HK-2 (cell line): ENCODE results near the gene STAB1.

Experiments
- DNase-seq: peaks from one replicate; pipeline ENCODE4 v3.0.0-alpha.2; 2018; ENCODE audit not compliant: unreplicated experiment

STAB1 gene

DNA sequence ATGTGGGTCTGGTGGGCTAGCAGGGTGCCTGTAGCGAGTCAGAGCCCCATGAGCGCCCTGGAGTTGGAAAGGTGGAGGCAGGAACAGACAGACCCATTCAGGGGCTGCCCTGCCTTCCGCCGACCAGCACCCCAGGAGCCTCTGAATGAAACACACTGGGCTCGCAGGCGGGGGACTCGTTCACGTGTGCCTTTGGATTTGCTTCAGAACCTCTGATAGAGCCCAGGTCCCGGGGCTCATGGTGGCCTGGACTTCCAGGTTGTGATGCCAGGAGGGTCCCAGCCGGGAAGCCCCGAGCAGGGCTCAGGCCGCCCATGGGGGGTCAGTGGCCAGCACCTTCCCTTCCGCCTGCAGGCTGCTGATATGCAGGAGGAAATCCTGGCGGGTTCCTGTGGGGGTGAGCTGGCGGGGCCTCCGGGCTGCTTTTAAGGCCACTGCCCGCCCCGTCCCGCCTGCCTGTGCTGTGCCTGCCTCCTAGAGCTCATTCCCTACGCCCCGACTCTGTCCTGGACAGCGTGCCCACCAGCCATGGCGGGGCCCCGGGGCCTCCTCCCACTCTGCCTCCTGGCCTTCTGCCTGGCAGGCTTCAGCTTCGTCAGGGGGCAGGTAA lies at the start of gene STAB1:
Gene STAB1, plus strand, starts transcription at position 453 of the 610 bp plus-strand sequence. Its CDS starts 76 bp downstream, at position 529.
- DNase-seq, result no peak

- DNase-seq, result no peak
Measured at GRCh38 chr3:52446042-52446441, 49.1 kb upstream of the STAB1 start.

DNA sequence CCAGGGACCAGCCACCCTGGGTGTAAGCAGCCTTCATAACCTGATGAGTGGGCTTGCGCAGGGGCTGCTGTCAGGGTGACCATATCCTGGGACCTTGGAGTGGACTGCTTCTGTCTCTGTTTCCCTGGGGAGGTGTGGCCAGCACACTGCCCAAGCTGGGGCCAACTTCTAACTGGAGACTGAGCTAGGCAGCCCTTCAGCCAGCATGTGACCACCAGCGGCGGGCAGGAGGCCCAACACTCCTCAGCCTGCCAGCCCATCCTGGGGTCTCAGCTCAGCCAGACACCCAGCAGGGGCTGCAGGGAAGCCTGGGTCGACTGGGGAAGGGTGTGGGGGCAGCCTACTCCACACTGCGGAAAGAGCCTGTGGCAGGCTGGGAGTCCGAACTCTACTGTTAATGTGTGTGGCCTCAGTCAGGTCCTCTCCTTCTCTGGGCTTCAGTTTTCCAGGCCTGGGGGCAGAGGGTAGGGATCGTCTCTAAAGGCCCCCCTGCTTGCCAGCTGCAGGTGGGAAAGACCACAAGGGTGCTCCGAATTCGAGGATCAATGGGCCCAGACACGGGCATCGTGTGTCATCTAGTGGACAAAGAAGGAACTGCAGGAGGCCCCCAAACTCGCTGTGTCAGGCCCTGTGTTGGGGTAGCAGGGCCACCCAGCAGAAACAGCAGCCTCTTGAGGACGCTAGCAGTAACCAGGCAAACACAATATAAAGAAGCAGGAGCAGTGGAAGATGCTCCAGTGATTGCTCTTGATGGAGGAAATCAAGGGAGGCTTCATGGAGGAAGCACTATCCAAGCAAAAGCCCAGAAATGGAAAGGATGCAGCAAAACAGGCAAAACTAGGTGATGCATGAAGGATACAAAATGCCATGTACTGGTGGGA lies 48.3 kb upstream of the STAB1 start:
- peak; percentile 36 for DNase-seq

DNA sequence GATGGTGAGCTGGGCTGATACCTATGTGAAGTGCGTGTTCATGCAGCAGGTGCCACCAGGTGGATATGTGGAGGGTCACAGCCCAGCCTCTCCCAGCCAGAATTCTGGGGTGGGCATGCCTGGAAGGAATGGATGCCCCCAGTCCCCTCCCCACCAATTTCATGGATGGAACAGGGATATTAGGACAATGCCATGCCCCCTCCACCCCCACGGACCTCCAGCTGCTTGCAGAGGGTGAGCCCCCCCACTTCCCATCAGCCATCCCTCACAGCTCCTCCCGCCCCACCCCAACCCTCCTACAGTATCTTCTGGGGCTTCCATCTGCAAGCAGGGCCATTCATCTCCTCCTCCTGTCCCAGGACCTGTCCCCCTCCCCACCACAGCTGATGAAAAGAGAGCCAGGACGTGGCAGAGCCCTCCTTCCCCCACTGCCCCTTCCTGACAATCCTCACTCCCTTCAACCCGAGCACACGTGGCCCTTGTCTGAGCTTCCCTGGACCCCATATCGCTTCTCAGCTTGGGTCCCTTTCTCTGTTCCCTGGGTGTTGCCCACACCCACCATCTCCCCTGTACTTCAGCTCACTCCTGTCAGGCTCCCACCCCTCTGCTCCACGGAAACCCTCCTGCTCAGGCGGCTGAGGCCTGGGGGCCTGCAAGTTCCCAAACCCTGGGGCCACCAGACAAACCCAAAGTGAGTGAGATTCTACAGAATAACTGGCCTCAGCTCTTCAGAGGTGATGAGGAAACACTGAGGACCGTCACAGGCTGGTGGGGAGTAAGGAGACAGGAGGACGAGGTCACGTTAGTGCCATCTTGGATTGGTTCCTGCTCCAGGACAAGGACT lies 47.4 kb upstream of the STAB1 start:
- no peak for DNase-seq

DNA sequence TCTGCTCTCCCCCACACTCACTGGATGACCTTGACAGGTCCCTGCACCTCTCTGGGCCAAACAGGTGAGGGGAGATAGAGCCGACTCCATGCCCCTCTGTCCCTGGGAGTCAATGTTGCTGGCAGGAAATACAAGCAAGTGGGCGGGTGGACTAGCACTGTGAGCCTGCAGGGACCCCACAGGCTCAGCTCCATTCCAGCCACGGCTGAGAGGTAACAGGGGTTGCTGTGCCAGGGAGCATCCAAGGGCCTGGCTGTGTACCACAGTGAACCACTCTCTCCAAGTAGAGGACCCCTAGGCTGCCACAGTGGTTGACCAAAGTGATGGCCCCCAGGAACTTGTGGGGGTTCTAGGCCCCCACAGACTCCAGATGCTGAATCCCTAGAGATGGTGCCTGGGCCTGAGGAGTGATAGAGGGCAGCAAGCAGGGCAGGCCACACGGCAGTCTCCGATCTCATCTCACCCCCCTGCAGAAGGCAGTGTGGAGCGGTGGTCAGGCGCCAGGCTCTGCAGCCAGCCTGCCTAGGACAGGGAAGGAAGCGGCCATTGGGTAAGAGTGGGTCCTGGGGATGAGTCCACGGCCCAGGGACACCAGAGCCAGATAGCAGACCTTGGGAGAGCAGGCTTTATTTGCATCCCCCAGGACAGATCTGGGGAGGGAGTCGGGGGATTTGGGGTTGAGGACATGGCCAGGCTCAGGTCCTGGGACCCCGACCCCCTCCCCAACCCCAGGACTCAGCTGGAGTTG lies 44.5 kb upstream of the STAB1 start:
- no peak for DNase-seq

DNA sequence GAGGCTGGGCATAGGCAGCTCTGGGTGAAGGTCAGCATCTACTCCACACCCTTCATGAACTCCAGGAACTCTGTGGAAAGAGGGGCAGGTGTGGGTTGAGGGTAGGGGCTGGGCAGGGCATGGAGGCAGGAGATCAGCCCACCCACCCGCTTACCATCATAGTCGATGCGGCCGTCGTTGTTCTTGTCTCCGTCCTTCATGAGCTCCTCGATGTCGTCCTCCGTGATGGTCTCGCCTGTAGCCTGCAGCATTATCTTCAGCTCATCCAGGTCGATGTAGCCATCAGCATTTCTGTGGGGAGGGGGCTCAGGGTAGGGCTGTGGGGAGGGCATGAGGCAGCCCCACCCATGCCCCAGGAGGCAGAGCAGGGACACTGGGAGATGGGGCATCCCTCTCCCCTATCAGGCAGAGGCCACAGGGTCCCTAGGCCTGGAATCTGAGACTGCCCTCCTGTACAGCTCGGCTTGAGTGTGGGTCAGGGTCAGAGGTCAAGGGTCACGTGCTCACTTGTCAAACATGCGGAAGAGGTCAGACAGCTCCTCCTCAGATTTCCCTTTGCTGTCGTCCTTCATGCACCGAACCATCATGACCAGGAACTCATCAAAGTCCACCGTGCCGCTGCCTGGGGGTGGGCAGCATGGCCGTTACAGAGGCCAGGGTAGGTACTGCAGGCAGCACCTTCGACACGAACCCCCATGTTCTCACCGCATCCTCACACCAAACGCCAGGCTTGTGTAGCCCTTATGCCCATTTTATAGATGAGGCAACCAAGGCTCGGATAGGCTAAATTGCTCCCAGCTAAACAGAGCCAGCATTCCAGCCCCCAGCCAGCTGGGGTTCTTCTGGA lies 43.7 kb upstream of the STAB1 start:
- DNase-seq, result no peak

GRCh38 chr3:52452126-52452525 lies 43.0 kb upstream of the STAB1 start:
- no peak for DNase-seq

- no peak for DNase-seq
Measured at GRCh38 chr3:52452570-52453221, 42.4 kb upstream of the STAB1 start.

DNA sequence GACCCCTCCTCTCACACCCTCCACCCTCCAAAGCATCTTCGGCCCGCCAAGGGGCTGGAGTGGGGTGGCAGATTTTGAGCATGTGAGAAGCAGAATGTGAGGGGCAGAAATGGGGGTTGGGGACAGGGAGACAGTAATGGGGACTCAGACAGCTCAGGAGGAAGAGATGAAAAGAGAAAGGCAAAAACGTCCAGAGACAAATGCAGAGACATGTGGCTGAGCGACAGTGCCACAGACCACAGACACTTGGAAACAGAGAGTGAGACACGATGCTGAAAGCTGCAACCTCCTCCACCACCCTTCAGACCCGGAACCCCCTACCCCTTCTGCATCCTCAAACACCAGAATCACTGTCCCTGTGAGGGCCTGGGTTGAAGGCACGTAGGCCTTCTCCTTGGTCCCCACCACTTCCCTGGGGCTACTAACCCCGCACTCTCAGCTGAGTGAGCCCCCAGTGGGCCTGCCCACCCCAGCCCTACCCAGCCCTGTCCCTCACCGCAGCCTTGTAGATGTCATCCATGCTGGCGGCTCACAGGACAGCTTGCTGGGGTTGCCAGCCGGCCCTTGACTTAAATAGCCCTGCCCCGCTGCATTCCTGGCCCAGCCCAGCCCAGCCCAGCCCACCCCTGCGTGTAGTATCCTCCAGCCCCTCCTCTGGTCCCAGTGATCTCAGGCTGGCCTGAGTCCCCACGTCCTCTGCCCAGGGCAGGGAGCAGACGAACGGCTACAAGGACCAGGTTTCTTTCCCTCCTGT lies 41.5 kb upstream of the STAB1 start, which contains the start of gene TNNC1:
Gene TNNC1, minus strand, starts transcription at position 546 of the 754 bp plus-strand sequence. Its CDS starts 26 bp downstream, at position 520.
- DNase-seq, result no peak

GRCh38 chr3:52454250-52454937 lies 40.7 kb upstream of the STAB1 start:
- DNase-seq, result no peak

GRCh38 chr3:52454938-52455282 lies 40.2 kb upstream of the STAB1 start:
- no peak for DNase-seq

DNA sequence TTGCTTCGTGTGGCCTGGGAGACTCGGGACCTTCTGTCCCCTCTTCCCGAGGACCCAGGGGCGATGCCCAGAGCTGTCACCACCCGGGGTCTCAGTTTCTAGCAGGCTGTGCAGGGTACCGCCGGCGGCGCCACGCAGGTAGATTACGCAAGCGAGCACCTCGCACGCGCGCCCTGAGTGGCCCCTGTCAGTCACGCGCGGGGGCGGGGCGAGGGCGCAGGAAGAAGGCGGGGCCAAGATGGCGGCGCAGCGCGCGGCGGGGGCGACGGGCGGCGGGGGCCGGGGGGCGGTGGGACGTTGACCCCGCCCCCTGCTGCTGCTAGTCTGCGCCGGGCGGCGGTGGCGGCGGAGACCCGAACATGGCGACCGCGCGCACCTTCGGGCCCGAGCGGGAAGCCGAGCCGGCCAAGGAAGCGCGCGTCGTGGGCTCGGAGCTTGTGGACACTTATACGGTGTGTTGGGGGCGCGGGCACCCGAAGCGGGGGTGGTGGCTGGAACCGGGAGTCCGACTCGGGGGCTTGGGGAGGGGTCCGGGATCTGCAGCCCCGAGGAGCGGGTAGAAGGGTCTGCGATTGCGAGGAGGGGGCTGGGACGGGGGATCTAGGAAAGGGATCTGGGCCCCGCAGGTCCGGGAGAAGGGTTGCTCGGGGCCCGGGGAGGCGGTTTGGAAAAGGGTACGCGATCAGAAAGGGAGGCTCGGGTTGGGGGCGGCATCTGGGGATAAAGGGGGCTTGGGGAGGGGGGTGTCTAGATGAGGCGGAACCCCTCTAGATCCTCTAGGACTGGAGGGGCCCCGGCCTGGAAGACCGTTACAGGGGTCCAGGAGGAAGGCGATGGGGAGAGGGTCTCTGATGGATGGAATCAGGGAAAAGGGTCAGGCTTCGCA lies 39.6 kb upstream of the STAB1 start, which contains the start of gene NISCH:
Gene NISCH, plus strand, starts transcription at position 322 of the 886 bp plus-strand sequence. Its CDS starts 38 bp downstream, at position 360.
- peak; percentile 84 for DNase-seq

DNA sequence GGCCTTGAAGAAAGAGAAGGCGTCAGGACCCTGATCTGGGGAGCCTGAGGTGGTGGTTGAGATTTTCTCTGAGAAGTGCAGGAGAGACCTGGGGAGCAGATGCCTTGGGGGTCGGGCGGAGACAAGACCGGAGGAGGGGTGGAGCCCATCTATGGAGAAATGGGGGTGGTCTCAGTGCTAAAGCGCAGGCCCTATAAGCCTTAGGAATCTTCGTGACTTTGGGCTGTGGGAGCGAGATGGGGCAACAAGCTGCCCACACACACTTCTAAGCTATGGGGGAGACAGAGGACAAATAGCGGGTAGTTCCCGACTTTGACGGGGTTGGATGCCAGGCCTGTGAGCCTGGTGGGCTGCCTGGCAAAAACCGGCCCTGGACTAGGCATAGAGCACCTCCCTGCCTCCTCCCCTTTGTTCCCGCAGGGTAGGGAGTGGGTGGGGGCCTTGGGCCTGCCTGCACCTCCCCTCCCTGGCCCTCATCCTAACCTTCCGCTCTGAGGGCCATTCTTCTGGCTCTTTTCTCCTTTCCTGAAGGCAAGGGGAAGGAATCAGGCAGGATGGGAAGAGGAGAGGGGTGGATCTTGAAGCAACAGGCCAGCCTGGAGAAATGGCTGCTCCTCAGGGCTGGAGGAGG lies 38.9 kb upstream of the STAB1 start:
- DNase-seq, result no peak

DNA sequence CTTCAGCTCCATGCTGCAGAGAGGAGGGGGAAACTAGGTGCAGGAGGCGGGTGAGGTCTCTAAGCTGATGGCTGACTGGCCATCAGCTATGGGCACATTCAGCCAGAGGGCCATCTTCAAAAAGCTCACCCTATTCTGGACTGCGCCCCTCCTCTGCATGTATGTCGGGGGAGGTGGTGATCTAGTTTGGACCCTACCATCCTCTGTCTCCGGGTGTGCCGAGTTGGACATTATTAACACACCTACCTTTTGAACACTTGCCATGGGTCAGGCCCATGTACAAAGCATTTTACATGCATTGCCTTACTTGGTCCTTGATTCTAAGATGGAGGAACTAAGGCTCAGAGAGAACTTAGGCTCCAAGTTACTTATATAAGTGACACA lies 38.3 kb upstream of the STAB1 start:
- DNase-seq, result no peak

- no peak for DNase-seq
Measured at GRCh38 chr3:52458031-52458760, 36.9 kb upstream of the STAB1 start.

DNA sequence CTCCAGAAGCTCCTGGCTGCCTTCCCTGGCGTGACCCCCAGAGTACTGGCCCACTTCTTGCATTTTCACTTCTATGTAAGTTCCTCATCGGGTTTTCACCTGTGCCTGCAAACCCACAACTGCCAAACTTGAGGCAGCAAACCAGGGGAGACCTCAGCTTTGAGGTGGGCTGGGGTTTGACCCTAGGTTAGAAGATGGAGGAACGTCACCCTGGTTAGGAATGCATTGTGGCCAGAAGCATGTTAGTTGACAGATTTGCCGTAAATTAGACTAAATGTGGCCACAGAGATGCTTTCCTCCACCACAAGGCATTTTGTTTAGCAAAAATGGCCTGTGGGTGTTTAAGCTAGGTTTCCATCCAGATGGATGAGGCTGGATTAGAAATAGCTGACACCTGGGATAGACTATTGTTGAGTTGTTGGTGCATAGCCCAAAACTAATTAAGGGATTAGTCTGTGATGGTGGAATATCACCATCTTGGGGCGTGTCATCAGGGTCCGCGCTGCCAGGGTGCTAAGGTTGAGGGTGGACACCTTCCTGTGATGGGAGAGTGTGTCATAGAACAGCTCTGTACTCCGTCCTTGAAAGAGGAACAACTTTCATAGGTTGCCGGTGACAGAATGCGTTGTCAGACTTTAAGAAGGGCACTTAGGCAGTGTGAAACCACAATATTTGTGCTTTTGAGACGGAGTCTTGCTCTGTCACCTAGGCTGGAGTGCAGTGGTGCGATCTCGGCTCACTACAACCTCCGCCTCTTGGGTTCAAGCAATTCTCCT lies 36.2 kb upstream of the STAB1 start:
- no peak for DNase-seq
